Gastroesophageal sphincter (tissue), 3 donors: Measurements from ENCODE around the gene NCAPD3.

Experiments
- EP300 ChIP-seq: sonication (generic); formaldehyde crosslinking; IDR thresholded peaks from one replicate; pipeline ENCODE4 v1.6.1; 2017; ENCODE audit warnings: antibody characterized with exemption, mild to moderate bottlenecking
- POLR2A ChIP-seq, 2 donors: fragments of 450-650 bp; IDR thresholded peaks; one replicate each; pipeline ENCODE4 v1.6.1; 2017; ENCODE audit warnings: antibody characterized with exemption in 2 of 2, mild to moderate bottlenecking in 2 of 2, moderate library complexity in 1 of 2
- POLR2AphosphoS5 ChIP-seq: sonication (generic); formaldehyde crosslinking; IDR thresholded peaks from one replicate; pipeline ENCODE4 v1.6.1; 2017; ENCODE audit warnings: antibody characterized with exemption
- TF ChIP-seq, protein P1 (sequence below), 4 experiments: fragments of 200-600 bp in 2 of 4; fragments of 450-650 bp in 2 of 4; sonication (generic) in 1 of 4; IDR thresholded peaks; one replicate each; pipeline ENCODE4 v1.5.1; 2017 to 2019; ENCODE audit warnings: antibody characterized with exemption in 4 of 4, mild to moderate bottlenecking in 2 of 4, moderate library complexity in 2 of 4

DNA sequence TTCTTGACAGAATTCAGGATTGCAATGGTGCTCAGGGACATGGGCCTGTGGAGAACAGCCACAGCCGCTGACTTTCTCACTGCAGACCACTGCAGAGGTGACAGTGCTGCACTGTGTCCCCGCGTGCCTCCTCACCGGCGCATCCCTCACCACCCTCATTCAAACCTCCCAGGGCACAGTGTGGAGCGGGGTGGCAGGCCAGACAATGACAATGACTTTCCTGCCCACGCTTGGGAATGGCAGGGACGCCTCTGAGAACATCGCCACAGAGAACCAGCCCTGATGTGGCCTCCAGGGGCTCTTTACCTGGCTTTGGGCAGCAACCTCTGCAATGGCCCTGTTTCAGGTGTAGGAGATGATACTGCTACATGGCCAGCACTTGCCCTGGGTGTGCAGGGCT is 65.7 kb downstream of the NCAPD3 start:
- TF ChIP-seq EP300 (no peak), POLR2A (IDR thresholded peaks at IDR 0.05) (no peak), POLR2AphosphoS5 (no peak)
- TF ChIP-seq, protein P1, sequence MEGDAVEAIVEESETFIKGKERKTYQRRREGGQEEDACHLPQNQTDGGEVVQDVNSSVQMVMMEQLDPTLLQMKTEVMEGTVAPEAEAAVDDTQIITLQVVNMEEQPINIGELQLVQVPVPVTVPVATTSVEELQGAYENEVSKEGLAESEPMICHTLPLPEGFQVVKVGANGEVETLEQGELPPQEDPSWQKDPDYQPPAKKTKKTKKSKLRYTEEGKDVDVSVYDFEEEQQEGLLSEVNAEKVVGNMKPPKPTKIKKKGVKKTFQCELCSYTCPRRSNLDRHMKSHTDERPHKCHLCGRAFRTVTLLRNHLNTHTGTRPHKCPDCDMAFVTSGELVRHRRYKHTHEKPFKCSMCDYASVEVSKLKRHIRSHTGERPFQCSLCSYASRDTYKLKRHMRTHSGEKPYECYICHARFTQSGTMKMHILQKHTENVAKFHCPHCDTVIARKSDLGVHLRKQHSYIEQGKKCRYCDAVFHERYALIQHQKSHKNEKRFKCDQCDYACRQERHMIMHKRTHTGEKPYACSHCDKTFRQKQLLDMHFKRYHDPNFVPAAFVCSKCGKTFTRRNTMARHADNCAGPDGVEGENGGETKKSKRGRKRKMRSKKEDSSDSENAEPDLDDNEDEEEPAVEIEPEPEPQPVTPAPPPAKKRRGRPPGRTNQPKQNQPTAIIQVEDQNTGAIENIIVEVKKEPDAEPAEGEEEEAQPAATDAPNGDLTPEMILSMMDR (IDR thresholded peaks at IDR 0.05), result no peak
